GM23338 (cell line): Measurements from ENCODE around the gene UPK3B.
"Not testable (repeated sequence)": the region's sequence is repeated elsewhere in the genome, so short reads cannot be mapped to it uniquely, and the experiment has no call there.

Experiments
- CTCF ChIP-seq, 2 experiments: fragments of 200-600 bp in 1 of 2; sonication (generic) in 1 of 2; conservative IDR thresholded peaks; 2 replicates each; pipeline versions ENCODE4 v1.5.1 to v1.6.1; 2016 to 2017; ENCODE audit warnings: antibody characterized with exemption in 2 of 2, low read depth in 2 of 2, mild to moderate bottlenecking in 2 of 2, moderate library complexity in 1 of 2
- EZH2 ChIP-seq: fragments of 200-600 bp; sonication (generic); IDR thresholded peaks from one replicate; pipeline ENCODE4 v1.8.0; 2017; ENCODE audit warnings: antibody characterized with exemption, mild to moderate bottlenecking, low read depth; ENCODE audit not compliant: unreplicated experiment
- JUNB ChIP-seq: IDR thresholded peaks from one replicate; pipeline ENCODE4 v1.6.1; 2016; ENCODE audit warnings: antibody characterized with exemption; ENCODE audit not compliant: unreplicated experiment
- POLR2AphosphoS5 ChIP-seq: IDR thresholded peaks from 2 replicates; pipeline ENCODE4 v1.6.1; 2016; ENCODE audit warnings: antibody characterized with exemption, low read depth

- TF ChIP-seq CTCF (conservative IDR thresholded peaks at IDR 0.05; ENCODE audit: low read depth in 2 of 2); EZH2; POLR2AphosphoS5; JUNB: not testable (repeated sequence)
These were observed 38.7 kb upstream of the UPK3B start for GRCh38 chr7:76471556-76472221.
